Stimulated activated naive CD8-positive, alpha-beta T cell treated with anti-CD3 and anti-CD28 coated beads, Interleukin-15, Interleukin-2, amounts not matched to agents 100 ng/mL and 50 ng/mL, for 24 hours (primary cell): ENCODE results near the gene NME3.
"Not testable (repeated sequence)": the region's sequence is repeated elsewhere in the genome, so short reads cannot be mapped to it uniquely, and the experiment has no call there.

Experiments used
- H3K27ac Mint-ChIP-seq: one replicate; pipeline ENCODE4 v1.8.0; 2021; ENCODE audit warnings: mild to moderate bottlenecking, mixed read lengths
- H3K27me3 Mint-ChIP-seq: one replicate; pipeline ENCODE4 v1.8.0; 2021; ENCODE audit warnings: mixed read lengths
- H3K36me3 Mint-ChIP-seq: one replicate; pipeline ENCODE4 v1.8.0; 2021; ENCODE audit warnings: low read depth, mixed read lengths
- H3K4me1 Mint-ChIP-seq: one replicate; pipeline ENCODE4 v1.8.0; 2021; ENCODE audit warnings: low read depth, mixed read lengths
- H3K4me3 Mint-ChIP-seq: one replicate; pipeline ENCODE4 v1.8.0; 2021; ENCODE audit warnings: mild to moderate bottlenecking, mixed read lengths
- H3K9me3 Mint-ChIP-seq: one replicate; pipeline ENCODE4 v1.8.0; 2021; ENCODE audit warnings: mixed read lengths

The NME3 gene

DNA sequence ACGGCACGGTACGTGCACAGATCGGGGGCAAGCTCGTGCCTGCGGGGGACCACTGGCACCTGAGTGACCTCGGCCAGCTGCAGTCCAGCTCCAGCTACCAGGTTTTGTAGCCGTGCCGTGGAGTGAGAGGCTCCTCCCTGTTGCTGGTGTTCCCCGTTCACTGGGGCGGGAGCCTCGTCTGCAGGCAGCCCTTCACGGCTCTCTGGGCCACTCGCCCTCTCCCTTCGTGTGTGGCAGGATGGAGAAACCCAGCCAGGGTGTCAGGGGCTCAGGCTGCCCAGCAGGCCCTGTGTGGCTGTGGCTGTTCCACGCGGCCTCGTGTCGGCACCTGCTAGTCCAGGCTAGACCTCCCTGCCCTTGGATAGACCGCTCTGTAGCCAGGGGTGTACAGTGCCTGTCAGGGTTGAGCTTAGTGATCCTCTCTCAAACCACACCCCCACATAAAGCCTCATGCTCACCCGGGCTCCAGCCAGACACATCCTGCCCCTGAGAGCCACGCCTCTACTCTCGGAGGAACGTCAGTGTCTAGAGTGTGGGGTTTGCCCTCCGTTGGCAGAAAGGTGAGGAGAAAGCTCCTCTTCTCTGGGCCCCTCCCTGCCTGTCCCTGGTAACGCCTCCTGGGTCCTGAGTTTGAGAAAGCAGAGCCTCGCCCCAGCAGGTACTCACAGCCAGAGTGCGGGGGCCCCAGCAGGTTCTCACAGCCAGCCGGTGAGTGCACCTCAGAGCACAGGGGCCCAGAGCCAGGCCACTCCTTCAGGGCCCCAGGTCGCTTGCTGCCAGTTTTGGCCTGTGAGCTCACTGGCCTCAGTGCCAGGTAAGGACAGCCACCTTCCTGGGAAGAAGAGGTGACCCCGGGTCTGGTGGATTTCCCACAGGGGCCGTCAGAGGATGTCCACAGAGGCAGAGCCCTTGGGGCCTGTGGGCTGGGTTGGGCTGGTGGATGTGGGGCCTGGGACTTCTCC, 27.7 kb downstream of the NME3 start:
- H3K36me3 Mint-ChIP-seq: peaks cover 6% of the 10 kb centered on the region
- H3K9me3 Mint-ChIP-seq: no peaks in the 10 kb centered on the region
- no peaks in the 10 kb centered on the region for H3K4me1 Mint-ChIP-seq
- no peak overlapping the region for H3K4me3 Mint-ChIP-seq
- no peak overlapping the region for H3K27ac Mint-ChIP-seq
- H3K27me3 Mint-ChIP-seq: no peaks in the 10 kb centered on the region

DNA sequence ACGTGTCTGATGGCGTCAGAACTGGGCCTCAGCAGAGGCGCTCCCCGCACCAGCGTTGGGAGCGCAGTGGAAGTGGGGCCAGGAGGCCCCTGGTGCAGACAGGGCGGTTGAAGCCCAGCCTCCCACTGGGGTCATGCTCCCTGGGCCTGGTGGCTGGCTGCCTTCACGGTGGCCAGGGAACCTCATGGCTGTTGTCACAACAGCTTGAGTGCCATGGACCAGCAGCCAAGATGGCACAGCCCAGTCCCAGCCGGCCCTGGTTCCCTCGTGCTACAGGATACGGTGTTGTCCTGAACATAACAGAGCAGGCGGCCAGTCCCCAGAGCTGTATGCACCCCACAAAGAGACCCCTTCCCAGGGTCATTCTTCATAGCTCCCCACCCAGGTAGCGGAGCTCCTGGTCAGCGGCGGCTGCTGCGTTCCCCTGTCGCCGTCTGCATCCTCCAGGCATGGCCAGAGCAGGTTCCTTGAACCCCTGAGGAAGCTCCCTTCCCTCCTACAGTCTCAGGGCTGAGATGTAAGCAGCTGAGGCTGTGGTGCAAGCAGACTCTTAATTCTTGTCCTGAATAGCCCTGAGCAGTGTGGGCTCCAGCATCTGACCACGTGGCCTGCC, 29.7 kb downstream of the NME3 start:
- Mint-ChIP-seq H3K4me3 (no peak overlapping the region), H3K36me3 (peaks cover 6% of the 10 kb centered on the region), H3K27ac (no peak overlapping the region), H3K9me3 (no peaks in the 10 kb centered on the region), H3K27me3 (no peaks in the 10 kb centered on the region), H3K4me1 (no peaks in the 10 kb centered on the region)

DNA sequence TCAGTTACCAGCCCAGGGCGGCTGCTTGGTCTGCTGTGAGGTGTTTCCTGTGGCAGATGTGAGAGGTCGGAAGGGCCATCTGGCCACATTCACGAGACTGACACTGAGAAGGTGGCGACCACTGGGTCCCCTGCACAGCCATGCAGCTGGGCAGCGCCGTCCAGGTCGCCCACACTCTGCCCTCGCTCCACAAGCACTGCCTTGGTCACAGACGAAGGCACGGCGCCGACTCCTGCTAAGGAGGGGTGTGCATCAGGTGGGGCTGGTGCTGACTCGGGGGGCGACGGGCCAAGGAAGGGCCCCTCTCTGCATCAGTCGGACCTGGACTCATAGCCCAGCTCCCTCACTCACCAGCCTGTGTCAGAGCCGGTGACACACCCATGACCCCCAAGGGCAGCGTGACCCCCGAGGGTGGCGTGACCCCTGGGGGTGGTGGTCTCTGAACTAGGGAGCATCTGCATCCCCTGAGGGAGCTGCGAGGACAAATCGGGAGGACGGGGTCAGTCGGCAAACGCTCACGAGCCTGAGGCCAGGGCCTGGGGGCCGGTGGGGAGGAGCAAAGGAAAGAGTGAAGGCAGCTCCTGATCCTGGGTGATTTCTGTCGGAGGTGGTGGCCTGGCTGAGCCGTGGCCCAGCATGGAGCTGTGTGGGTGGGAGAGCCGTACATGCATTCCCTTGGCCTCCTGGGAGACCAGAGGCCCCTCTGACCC, 30.4 kb downstream of the NME3 start:
- H3K36me3 Mint-ChIP-seq: peaks cover 6% of the 10 kb centered on the region
- H3K27ac Mint-ChIP-seq: no peak overlapping the region
- H3K4me3 Mint-ChIP-seq: no peak overlapping the region
- no peaks in the 10 kb centered on the region for H3K9me3 Mint-ChIP-seq
- no peaks in the 10 kb centered on the region for H3K4me1 Mint-ChIP-seq
- no peaks in the 10 kb centered on the region for H3K27me3 Mint-ChIP-seq

DNA sequence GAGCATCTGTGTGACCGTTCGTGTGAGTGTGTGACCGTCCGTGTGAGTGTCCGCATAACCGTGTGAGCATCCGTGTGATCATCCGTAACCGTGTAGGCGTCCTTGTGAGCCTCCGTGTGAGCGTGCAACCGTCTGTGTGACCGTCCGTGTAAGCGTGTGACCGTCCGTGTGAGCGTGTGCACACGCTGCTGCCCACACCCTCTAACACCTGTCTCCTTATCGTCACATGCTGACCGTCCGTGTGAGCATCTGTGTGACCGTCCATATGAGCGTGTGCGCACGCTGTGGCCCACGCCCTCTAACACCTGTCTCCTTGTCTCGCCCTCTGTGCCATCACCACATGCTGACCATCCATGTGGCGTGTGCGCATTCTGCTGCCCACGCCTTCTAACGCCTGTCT, 31.1 kb downstream of the NME3 start:
- Mint-ChIP-seq H3K9me3 (no peaks in the 10 kb centered on the region), H3K36me3 (peaks cover 5% of the 10 kb centered on the region), H3K4me3 (no peak overlapping the region)

DNA sequence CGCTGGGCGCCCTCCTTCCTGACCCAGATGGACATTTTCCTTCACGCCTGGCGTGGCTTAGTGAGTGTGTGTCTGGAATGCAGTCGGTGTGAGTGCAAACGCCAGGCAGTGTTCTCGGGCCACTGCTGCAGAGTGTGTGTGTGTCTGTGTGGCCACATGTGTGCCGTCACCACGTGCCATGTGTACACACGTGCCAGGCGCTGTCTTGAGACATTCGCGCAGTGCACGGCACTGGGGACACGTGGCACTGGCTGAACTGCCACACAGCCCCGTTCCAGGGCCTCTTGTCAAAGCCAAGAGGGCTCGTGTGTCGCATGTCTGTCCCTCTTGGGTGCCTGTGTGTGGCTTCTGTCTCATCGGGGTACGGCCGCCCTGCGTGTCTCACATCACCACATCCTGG, 36.5 kb downstream of the NME3 start:
- no peaks in the 10 kb centered on the region for H3K9me3 Mint-ChIP-seq
- no peaks in the 10 kb centered on the region for H3K36me3 Mint-ChIP-seq
- no peak overlapping the region for H3K4me3 Mint-ChIP-seq
- no peaks in the 10 kb centered on the region for H3K27me3 Mint-ChIP-seq
- no peak overlapping the region for H3K27ac Mint-ChIP-seq
- no peaks in the 10 kb centered on the region for H3K4me1 Mint-ChIP-seq

More for the DNA sequence above, 31.1 kb downstream of the NME3 start:
- H3K27me3 Mint-ChIP-seq: no peaks in the 10 kb centered on the region
- H3K27ac Mint-ChIP-seq: no peak overlapping the region
- no peaks in the 10 kb centered on the region for H3K4me1 Mint-ChIP-seq

DNA sequence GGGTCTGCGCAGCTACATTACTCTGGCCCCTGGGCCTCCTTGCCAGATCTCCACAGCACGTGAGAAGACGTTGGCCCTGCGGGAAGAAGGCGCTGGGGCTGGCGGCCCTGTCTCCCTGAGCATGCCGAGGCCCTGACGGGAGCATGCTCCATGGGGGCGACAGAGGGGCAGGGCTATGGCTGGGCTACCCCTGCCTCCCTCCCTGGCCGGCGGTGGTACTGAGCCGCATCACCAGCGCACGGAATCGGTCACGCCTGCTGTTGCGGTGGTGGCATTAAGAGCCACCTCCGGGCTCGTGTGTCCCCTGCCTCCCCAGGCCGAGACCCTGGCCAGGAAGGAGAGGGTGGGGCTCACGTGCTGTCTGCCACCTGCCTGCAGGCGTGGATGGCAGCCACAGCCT, 37.2 kb downstream of the NME3 start:
- no peak overlapping the region for H3K4me3 Mint-ChIP-seq
- peaks cover under 1% of the 10 kb centered on the region for H3K36me3 Mint-ChIP-seq
- no peaks in the 10 kb centered on the region for H3K27me3 Mint-ChIP-seq
- H3K27ac Mint-ChIP-seq: no peak overlapping the region
- no peaks in the 10 kb centered on the region for H3K9me3 Mint-ChIP-seq
- no peaks in the 10 kb centered on the region for H3K4me1 Mint-ChIP-seq

DNA sequence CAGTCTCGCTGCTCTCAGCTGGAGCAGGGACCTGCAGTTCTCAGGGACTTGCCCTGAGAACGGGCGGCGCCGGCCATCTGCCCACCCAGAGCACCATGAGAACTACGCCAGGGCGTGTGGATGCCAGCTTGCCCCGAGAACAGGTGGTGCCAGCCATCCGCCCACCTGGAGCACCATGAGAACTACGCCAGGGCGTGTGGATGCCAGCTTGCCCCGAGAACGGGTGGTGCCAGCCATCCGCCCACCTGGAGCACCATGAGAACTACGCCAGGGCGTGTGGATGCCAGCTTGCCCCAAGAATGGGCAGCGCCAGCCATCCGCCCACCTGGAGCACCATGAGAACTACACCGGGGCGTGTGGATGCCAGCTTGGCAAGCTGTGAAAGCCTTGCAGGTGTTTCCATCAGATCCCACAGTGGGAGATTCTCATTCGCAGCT, 38.8 kb downstream of the NME3 start:
- not testable (repeated sequence) for H3K4me1 Mint-ChIP-seq, H3K27ac Mint-ChIP-seq, H3K36me3 Mint-ChIP-seq, H3K27me3 Mint-ChIP-seq, H3K4me3 Mint-ChIP-seq, H3K9me3 Mint-ChIP-seq

DNA sequence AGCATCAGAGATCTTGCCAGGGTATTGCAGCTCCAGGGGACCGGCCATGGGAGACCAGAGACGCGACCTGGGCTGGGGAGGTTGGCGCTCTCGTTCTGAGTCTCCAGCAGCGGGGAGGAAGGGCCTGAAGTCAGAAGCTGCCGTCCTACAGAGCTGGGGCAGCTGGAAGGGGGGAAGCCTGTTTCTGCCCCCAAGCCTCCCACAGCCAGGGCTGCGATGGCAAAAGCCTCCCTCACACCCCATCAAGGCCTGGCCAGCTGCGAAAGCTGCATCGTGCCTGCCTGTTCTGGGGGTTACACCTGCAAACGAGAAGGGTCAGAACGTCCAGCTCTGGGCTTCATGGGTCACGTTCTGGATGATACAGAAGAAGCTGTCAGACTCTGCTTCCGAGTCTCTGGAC, 39.3 kb downstream of the NME3 start:
- Mint-ChIP-seq H3K4me1 (no peaks in the 10 kb centered on the region), H3K9me3 (no peaks in the 10 kb centered on the region), H3K36me3 (peaks cover 11% of the 10 kb centered on the region), H3K27ac (no peak overlapping the region), H3K27me3 (no peaks in the 10 kb centered on the region), H3K4me3 (no peak overlapping the region)

DNA sequence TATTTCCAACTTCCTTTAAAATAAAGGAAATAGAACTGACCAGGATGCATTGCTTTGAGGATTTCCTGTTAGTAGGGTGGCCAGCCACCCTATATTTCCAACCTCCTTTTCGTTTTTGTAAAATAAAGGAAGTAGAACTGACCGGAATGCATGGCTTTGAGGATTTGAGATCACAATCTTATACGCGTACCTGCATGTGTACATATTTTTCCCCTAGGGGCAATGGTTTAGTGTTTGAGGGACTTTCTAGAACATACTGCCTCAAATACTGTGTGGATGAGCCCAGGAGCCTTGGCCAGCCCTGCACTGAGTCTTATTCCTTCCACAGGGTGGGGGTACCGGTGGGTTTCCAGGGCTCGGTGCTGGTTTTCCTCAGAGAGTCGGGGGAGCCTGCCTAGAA, 39.7 kb downstream of the NME3 start:
- no peak overlapping the region for H3K27ac Mint-ChIP-seq
- H3K9me3 Mint-ChIP-seq: no peaks in the 10 kb centered on the region
- H3K36me3 Mint-ChIP-seq: peaks cover 16% of the 10 kb centered on the region
- H3K4me3 Mint-ChIP-seq: no peak overlapping the region
- H3K4me1 Mint-ChIP-seq: no peaks in the 10 kb centered on the region
- H3K27me3 Mint-ChIP-seq: no peaks in the 10 kb centered on the region

DNA sequence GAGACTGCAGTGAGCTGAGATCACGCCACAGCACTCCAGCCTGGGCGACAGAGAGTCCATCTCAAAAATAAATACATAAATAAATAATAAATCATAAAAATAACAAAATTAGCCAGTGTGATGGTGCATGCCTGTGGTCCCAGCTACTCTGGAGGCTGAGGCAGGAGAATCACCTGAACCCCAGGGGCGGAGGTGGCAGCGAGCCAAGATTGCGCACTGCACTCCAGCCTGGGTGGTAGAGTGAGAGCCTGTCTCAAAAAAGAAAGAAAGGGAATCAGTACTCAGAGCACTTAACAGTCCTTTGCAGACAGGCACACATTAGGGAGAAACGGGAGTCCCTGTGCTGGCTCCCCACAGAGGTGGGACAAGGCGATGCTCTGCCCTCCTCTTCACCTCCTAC, 40.3 kb downstream of the NME3 start:
- H3K4me3 Mint-ChIP-seq: no peak overlapping the region

DNA sequence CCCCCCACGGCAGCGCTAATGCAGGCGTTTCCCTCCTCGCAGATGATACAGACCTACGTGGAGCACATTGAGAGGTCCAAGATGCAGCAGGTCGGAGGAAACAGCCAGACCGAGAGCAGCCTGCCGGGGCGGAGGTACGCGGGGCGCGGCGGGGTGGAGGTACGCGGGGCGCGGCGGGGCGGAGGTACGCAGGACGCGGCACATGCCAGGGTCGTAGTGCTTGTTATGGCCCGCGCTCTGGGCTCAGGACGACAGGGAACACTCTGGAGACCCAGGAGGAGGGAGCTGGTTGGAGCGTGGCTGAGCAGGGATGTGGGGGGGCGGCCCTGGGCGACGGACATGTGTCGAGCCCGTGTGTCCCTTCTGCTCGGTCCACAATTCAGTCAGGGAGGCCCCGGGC, 41.9 kb downstream of the NME3 start:
- Mint-ChIP-seq H3K4me3 (no peak overlapping the region), H3K27me3 (no peaks in the 10 kb centered on the region), H3K36me3 (peaks cover 24% of the 10 kb centered on the region), H3K27ac (no peak overlapping the region), H3K9me3 (no peaks in the 10 kb centered on the region), H3K4me1 (no peaks in the 10 kb centered on the region)

More for the DNA sequence above, 40.3 kb downstream of the NME3 start:
- no peaks in the 10 kb centered on the region for H3K4me1 Mint-ChIP-seq
- no peaks in the 10 kb centered on the region for H3K27me3 Mint-ChIP-seq
- H3K9me3 Mint-ChIP-seq: no peaks in the 10 kb centered on the region
- H3K36me3 Mint-ChIP-seq: peaks cover 18% of the 10 kb centered on the region
- no peak overlapping the region for H3K27ac Mint-ChIP-seq

DNA sequence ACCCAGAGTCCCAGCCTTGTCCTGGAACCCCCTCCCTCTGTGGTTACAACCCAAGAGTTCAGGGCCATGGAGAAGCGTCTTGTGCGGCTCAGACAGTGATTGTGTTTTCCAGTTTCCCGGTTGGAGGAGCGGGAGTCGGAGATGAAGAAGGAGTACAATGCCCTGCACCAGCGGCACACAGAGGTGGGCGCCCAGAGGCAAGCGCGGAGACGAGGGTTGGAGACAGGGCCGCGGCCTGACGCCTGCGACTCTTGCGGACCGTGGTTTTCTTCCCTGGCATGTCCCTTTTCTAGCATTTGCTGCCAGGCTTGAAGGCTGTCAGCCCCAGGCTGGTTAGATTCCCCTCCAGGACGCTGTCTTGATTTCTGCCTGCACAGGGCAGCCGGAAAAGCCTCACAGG, 42.3 kb downstream of the NME3 start:
- Mint-ChIP-seq H3K9me3 (no peaks in the 10 kb centered on the region), H3K27ac (no peak overlapping the region), H3K36me3 (peaks cover 24% of the 10 kb centered on the region)

DNA sequence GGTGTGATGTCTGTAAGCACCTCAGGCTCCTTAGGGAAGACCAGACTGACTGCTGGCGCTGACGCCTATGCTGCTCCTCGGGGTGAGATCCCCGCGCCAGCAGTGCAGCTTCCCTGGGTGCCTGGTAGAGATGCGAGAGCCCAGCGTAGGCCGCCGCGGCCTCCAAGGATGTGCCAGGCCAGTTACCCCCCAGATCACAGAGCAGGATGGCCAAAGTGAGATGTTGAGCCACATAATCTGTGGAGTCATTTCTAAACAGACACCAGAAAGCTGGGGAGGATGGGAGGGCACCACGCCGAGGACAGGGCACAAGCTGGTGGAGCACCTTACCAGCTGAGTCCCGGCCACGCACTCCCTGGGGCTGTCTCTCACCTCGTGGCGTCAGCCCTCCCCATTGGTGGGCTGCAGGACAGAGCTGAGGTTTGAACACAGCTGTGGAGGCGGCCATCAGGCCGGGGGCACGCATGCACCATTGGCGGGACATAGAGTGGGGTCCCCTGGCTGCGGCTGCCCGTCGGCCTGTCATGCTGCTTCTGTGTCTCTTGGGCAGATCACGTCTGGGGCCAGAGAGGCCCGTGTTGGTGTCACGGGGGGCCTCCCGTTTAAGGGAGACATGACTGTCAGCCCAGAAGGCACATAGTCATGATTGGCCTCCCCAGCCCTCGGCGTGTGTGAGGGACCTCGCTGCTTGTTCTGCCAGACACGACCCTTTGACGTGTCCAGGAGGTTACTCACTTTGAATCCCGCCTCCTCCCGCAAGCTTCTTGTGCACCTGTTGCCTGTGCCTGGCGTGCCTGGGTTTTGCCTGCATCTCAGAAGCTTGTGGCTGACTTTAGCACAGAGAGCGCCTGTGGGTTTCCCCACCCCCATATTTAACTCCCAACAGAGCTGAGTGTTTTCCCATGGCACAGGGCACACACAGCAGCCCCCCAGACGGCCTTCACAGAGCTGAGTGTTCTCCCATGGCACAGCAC, 43.4 kb downstream of the NME3 start:
- H3K9me3 Mint-ChIP-seq: no peaks in the 10 kb centered on the region
- H3K27me3 Mint-ChIP-seq: no peaks in the 10 kb centered on the region
- peaks cover 24% of the 10 kb centered on the region for H3K36me3 Mint-ChIP-seq
- peaks cover 9% of the 10 kb centered on the region for H3K4me1 Mint-ChIP-seq
- H3K4me3 Mint-ChIP-seq: no peak overlapping the region
- no peak overlapping the region for H3K27ac Mint-ChIP-seq

More for the DNA sequence above, 42.3 kb downstream of the NME3 start:
- no peak overlapping the region for H3K4me3 Mint-ChIP-seq
- no peaks in the 10 kb centered on the region for H3K4me1 Mint-ChIP-seq
- no peaks in the 10 kb centered on the region for H3K27me3 Mint-ChIP-seq
